Measurements from ENCODE around the gene STEAP2.
"Not testable (repeated sequence)": the region's sequence is repeated elsewhere in the genome, so short reads cannot be mapped to it uniquely, and the experiment has no call there.

Gene STEAP2

DNA sequence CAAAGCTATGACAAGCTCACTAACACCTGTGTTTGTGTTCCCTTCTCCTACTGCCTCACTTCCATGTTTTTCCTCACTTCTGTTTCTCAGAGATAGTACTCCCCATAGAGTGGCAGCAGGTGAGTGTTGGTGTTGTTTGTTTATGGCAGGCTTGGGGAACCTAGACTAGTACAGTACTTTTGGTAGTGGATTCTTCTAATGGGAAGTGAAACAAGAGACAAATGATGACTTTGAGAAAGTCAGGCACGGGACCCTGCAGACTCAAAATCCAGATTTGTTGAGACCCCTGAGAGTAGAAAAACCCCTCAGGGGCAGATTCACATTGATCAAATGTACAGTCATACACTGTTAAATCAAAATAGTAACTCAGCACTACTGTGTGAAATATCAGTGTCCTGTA lies 27.0 kb downstream of the STEAP2 start:
- no peak for DNase-seq

- no peak for DNase-seq
These were observed 27.5 kb downstream of the STEAP2 start for GRCh38 chr7:90239050-90239449.

DNA sequence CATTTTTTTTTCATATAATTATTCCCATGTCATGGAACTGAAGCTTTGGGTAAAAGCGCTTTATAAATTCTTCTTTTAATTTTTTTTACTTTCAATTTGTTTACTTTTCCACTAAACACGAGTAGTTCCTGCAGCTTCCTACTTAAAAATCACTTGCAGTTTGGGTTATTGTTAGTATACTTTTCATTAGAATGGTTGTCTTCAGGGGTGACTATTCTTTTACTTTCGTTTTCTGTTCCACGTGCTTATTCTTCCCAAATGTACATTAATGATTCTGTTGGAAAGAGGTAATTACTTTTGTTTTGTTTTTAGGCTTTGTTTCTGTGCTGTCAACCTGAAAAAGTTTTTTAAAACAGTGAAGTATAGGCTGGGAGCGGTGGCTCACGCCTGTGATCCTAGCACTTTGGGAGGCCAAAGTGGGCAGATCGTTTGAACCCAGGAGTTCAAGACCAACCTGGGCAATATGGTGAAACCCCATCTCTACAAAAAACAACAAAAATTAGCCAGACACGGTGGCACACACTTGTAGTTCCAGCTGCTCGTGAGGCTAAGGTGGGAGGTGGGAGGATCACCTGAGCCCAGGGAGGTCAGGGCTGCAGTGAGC lies 28.2 kb downstream of the STEAP2 start:
- DNase-seq = no peak

DNA sequence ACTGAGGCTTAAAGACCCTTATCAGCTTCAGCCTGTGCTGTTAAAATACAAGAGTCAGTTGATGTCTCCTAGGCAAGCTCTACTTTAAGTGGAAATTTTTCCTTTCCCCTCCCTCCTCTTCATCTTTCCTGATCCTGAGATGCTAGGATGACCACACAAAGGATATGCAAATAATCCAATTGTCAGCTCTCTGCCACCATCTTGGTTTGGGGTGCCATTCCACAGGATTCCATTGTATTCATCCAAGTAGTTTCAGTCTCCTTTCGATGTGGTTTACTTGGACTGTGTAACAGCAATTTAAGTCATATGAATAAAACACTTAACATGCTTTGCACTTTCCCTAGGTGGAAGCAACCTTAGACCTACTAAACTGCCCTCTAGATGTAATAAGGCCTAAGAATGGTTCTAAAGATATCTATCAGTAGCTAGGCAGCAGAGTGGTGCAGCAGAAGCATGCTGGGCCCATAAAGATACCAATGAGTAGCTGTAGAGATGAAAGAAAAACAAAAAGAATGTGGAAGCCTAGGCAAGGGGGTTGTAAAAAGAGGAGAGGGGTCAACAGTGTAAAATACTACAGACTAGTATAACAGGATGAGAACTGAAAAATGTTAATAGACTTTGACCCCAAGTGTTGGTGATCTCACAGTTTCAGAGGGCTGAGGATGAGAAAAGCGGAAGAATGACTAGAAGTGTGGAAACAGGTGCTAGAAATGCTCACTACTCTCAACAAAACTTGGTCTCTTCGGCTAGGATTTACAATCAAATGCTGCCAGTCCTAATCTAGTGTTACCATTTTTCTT lies 31.0 kb downstream of the STEAP2 start:
- no peak for DNase-seq

GRCh38 chr7:90243556-90243955 lies 32.0 kb downstream of the STEAP2 start:
- DNase-seq = no peak

- no peak for DNase-seq
These were observed 33.0 kb downstream of the STEAP2 start for GRCh38 chr7:90244565-90244908.

DNA sequence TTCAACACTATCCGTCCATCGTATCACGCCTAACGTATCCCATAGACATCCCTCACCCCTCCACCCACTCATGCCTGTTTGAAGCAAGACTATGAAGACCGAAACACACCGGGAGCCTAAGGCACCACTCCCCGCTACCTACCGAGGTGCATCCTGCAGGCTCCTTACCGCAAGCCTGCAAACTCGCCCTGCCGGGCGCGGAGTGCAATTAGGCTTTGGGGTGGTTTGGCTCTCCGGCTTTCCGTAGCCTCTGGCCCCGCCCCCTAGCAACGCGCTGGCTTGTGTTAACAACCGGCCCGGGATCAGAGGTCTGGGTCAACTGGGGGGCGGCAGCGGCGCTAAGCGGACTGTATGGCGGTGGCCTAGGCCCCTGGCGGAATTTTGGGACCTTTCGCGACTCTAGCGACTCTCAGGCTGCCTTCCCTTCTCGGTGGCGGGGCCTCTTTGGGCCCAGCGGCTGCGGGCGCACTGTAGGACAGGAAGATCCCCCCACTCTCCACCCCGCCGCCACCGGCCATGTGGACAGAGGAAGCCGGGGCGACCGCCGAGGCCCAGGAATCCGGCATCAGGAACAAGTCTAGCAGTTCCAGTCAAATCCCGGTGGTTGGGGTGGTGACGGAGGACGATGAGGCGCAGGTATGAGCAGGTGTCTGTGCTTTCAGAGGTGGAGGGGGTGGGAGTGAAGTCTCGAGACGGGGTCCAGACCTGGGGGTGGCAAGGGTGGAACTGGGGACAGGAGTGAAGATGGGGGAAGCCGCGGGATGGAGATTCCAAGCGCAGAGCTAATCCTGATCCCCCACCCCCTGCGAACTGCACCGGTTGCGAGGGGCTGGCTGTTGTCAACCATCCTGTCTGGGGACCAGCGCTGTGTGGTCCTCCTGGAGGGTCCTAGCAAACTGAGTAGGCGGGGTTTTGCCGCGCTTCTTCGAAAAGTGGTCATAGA lies 33.6 kb downstream of the STEAP2 start, which contains the start of gene CFAP69:
CFAP69 (plus strand) TSS at position 266 of the 943 bp plus-strand sequence; CDS start at position 517, 251 bp downstream.
- DNase-seq = peak; percentile 78

DNA sequence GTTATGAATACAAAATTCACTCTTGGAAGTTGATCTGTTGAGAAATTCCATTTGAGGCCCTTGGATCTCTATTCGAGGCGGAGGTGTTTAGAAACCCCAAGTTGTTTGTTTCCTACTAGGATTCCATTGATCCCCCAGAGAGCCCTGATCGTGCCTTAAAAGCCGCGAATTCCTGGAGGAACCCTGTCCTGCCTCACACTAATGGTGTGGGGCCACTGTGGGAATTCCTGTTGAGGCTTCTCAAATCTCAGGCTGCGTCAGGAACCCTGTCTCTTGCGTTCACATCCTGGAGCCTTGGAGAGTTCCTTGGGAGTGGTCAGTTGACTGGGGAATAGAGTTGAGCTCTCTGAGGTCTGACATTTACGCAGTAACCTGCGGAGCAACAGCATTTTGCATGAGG lies 34.6 kb downstream of the STEAP2 start:
- DNase-seq = no peak

DNA sequence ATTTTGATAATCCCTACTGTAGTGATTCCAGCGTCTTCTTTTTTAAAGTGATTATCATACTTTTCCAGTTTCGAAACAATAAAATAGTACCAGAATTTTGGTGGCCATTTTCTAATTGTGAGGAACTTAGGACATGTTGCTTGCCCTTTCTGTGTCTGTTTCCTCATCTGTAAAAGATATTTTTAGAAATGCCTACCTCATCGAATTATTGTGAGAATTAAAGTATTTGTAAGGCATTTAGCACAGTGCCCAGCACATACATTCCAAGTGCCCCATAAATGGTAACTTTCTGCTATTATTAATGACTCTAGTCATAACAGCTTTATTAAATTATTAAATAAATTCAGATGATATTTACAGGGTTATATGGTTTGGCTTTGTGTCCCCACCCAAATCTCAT lies 37.2 kb downstream of the STEAP2 start:
- DNase-seq = no peak

GRCh38 chr7:90250601-90251303 lies 39.2 kb downstream of the STEAP2 start:
- no peak for DNase-seq

DNA sequence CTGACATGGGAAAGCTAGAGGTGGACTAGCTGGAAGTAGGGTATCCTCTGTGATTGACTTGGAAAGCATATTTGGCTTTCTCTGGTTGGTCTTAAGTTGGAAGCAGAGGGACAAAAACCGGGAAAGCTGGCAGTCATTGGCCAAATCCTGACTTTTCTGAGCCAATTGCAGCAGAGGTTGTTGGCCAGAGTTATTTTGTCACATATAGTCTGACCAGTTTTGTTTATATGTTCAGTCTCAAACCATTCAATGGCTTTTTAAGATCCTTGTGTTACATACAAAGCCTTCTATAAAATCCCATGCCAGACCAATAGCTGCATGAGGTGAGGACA lies 39.7 kb downstream of the STEAP2 start:
- no peak for DNase-seq

DNA sequence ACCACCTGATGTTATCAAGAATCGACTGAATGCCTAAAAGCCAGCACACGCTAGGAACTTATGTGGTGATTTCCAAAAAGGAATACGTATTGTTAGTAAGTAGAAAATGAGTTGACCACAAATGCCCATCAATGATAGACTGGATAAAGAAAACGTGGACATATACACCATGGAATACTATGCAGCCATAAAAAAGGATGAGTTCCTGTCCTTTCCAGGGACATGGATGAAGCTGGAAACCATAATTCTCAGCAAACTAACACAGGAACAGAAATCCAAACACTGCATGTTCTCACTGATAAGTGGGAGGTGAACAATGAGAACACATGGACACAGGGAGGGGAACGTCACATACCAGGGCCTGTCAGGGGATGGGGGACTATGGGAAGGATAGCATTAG lies 44.5 kb downstream of the STEAP2 start:
- DNase-seq = not testable (repeated sequence)

GRCh38 chr7:90256778-90257177 lies 45.2 kb downstream of the STEAP2 start:
- DNase-seq = no peak

GRCh38 chr7:90261441-90261840 lies 49.9 kb downstream of the STEAP2 start:
- no peak for DNase-seq

GRCh38 chr7:90262438-90262837 lies 50.9 kb downstream of the STEAP2 start:
- no peak for DNase-seq

- DNase-seq = no peak
These were observed 55.3 kb downstream of the STEAP2 start for GRCh38 chr7:90266808-90267207.

DNA sequence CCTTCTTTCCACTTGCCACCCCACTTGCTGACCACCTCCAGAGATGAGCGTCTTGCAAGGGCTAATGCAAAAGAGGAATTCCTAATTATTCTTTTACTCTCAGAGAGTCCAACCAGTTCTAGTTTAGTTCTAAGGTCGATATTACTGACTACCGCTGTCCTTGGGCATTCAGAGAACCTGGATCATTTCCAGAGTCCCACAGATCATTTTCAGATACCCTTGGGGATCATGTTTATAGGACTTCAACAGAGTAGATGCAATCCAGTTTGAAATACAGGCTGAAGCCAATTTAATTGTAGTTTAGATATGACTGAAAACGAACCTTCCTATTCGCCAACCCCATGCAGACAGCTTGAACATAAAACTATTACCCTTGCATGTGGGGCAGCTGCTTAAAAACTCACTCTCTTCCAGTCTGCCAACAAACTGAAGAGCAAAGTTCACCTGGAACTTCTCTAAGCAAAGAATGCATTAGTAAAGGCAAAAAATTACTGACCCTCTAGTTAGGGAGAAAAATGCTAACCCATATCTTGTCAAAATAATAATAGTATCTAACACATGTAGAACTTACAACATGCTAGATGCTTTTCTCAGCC lies 55.8 kb downstream of the STEAP2 start:
- DNase-seq = no peak

- no peak for DNase-seq
These were observed 57.6 kb downstream of the STEAP2 start for GRCh38 chr7:90269163-90269562.

DNA sequence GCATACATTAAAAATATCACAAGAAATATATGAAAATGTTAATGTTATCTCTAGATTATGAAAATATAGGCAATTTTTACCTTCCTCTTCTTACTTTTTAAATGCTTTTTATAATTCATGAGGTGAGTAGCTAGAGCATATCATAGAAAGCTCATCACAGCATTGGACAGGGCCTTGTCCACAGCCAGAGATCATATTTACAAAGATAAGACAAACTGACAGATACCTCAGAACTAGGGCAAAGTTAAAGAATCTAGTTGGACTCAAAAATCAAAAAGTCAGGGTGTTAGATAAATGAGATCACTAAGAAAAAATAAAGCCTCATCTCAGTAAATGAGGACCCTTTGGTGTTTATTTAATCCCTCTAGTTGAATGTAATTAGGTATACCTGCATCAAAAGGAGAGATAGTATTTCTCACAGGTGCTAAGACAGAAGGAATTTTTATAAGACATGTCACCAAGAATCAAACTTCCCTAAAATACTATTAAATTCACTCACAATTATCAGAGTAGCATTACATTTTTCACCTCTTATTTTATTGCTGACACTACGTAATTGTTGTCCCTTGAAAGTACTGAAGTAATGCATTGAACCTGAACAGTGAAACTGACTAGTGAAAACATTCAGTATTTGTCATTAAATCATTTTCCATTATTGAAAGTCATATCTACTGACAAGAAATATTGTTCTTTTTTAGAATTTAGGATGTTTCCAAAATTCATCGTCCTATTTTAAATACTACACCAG lies 59.1 kb downstream of the STEAP2 start:
- DNase-seq = no peak

GRCh38 chr7:90271753-90272152 lies 60.2 kb downstream of the STEAP2 start:
- DNase-seq = no peak

- DNase-seq = no peak
These were observed 60.7 kb downstream of the STEAP2 start for GRCh38 chr7:90272242-90272641.

GRCh38 chr7:90274161-90274560 lies 62.6 kb downstream of the STEAP2 start:
- no peak for DNase-seq

Data from CD4-positive, alpha-beta T cell treated with Interferon gamma for 1 hour (primary cell).